Gastroesophageal sphincter (tissue), 4 donors: ENCODE measurements around the gene MEIS3. TPM values are rescaled to one million over a fixed set of nuclear protein-coding genes. Genes with fewer than 3 reads are reported as not detected.

ENCODE experiments used
- ATAC-seq: fragments of 150-250 bp; one replicate; pipeline ENCODE4 v1.9.1; 2016; ENCODE audit warnings: mild to moderate bottlenecking, moderate library complexity
- H3K27ac ChIP-seq, 4 donors: fragments of 200-600 bp; sonication (generic) in 3 of 4; 1 replicate in 3 of 4; 2 replicates in 1 of 4; pipeline ENCODE4 v1.5.1; 2016 to 2019
- H3K27me3 ChIP-seq: fragments of 200-600 bp; sonication (generic); one replicate; pipeline ENCODE4 v1.5.1; 2019
- H3K36me3 ChIP-seq, 2 donors: fragments of 200-600 bp; sonication (generic); one replicate each; pipeline ENCODE4 v1.5.1; 2019; ENCODE audit warnings: control low read depth in 1 of 2
- H3K4me1 ChIP-seq, 3 donors: fragments of 200-600 bp; sonication (generic); 1 replicate in 2 of 3; 2 replicates in 1 of 3; pipeline ENCODE4 v1.5.1; 2016 to 2019; ENCODE audit warnings: control low read depth in 2 of 3
- H3K4me3 ChIP-seq, 2 donors: fragments of 200-600 bp; sonication (generic); one replicate each; pipeline ENCODE4 v1.5.1; 2019; ENCODE audit warnings: mild to moderate bottlenecking in 1 of 2, moderate library complexity in 1 of 2
- H3K9me3 ChIP-seq, 3 donors: fragments of 200-600 bp; sonication (generic); one replicate each; pipeline ENCODE4 v1.5.1; 2017 to 2019; ENCODE audit warnings: control low read depth in 2 of 3
- CTCF ChIP-seq, 4 experiments: fragments of 200-600 bp in 2 of 4; fragments of 450-650 bp in 2 of 4; sonication (generic) in 1 of 4; IDR thresholded peaks; one replicate each; pipeline ENCODE4 v1.5.1; 2017 to 2019; ENCODE audit warnings: antibody characterized with exemption in 4 of 4, mild to moderate bottlenecking in 2 of 4, moderate library complexity in 2 of 4
- EP300 ChIP-seq: sonication (generic); formaldehyde crosslinking; IDR thresholded peaks from one replicate; pipeline ENCODE4 v1.6.1; 2017; ENCODE audit warnings: antibody characterized with exemption, mild to moderate bottlenecking
- POLR2A ChIP-seq, 2 donors: fragments of 450-650 bp; IDR thresholded peaks; one replicate each; pipeline ENCODE4 v1.6.1; 2017; ENCODE audit warnings: antibody characterized with exemption in 2 of 2, mild to moderate bottlenecking in 2 of 2, moderate library complexity in 1 of 2
- POLR2AphosphoS5 ChIP-seq: sonication (generic); formaldehyde crosslinking; IDR thresholded peaks from one replicate; pipeline ENCODE4 v1.6.1; 2017; ENCODE audit warnings: antibody characterized with exemption
- WGBS, 2 donors: methylation state at CpG; one replicate each; pipeline ENCODE4 v1.1.5; 2018; ENCODE audit warnings: low coverage in 1 of 2; 5-methylcytosine and 5-hydroxymethylcytosine counted together
- total RNA-seq, 4 donors: library from RNA; depleted of rRNA; stranded (reverse); fragments of >200 nt; gene quantifications; one replicate each; pipeline ENCODE4 v1.1.0, GENCODE V29; 2016

Gene MEIS3
- total RNA-seq, 4 donors from 2014 or later: 23.5 to 37.2 (median 30.3) TPM

GRCh38 chr19:47377801-47378200 lies 41.5 kb downstream of the MEIS3 start:
- H3K9me3 ChIP-seq: no peaks in the 10 kb centered on the region
- no peak overlapping the region for H3K4me3 ChIP-seq
- no peak for ATAC-seq
- TF ChIP-seq CTCF (IDR thresholded peaks at IDR 0.05): no peak
- TF ChIP-seq POLR2AphosphoS5: no peak
- no peak for TF ChIP-seq POLR2A (IDR thresholded peaks at IDR 0.05)
- no peak for TF ChIP-seq EP300
- H3K4me1 ChIP-seq: no peaks in the 10 kb centered on the region
- H3K36me3 ChIP-seq: peaks cover 0 to 98% of the 10 kb centered on the region in 2 donors
- WGBS, 2 donors: 53% methylated on average over 3 of the region's 12 CpGs; no CpG with 5 or more reads in 1 of the 2 donors
- no peak overlapping the region for H3K27ac ChIP-seq
- H3K27me3 ChIP-seq: no peaks in the 10 kb centered on the region

- Histone ChIP-seq H3K36me3 (peaks cover 0 to 100% of the 10 kb centered on the region in 2 donors), H3K4me1 (no peaks in the 10 kb centered on the region), H3K27ac (no peak overlapping the region), H3K9me3 (no peaks in the 10 kb centered on the region), H3K4me3 (no peak overlapping the region), H3K27me3 (no peaks in the 10 kb centered on the region)
- 65% methylated on average over 4 of the region's 16 CpGs; no CpG with 5 or more reads in 1 of the 2 donors for WGBS, 2 donors
- TF ChIP-seq POLR2A (IDR thresholded peaks at IDR 0.05): no peak
- TF ChIP-seq EP300: no peak
- TF ChIP-seq CTCF (IDR thresholded peaks at IDR 0.05): no peak
- no peak for TF ChIP-seq POLR2AphosphoS5
- no peak for ATAC-seq
Measured at GRCh38 chr19:47377208-47377701, 42.1 kb downstream of the MEIS3 start.

- H3K27ac ChIP-seq: no peak overlapping the region
- WGBS, 2 donors: 87% methylated on average over 5 of the region's 16 CpGs; no CpG with 5 or more reads in 1 of the 2 donors
- ATAC-seq: no peak
Measured at GRCh38 chr19:47376589-47377144, 42.7 kb downstream of the MEIS3 start.

GRCh38 chr19:47375694-47376588 lies 43.4 kb downstream of the MEIS3 start:
- H3K27ac ChIP-seq: no peak overlapping the region
- 87% methylated on average over 3 of the region's 30 CpGs; no CpG with 5 or more reads in 1 of the 2 donors for WGBS, 2 donors
- ATAC-seq: no peak

More at GRCh38 chr19:47376589-47377144, 42.7 kb downstream of the MEIS3 start:
- Histone ChIP-seq H3K27me3 (no peaks in the 10 kb centered on the region), H3K4me1 (no peaks in the 10 kb centered on the region), H3K9me3 (no peaks in the 10 kb centered on the region), H3K36me3 (peaks cover 0 to 100% of the 10 kb centered on the region in 2 donors), H3K4me3 (no peak overlapping the region)
- TF ChIP-seq POLR2AphosphoS5 (no peak), EP300 (no peak), CTCF (IDR thresholded peaks at IDR 0.05) (no peak), POLR2A (IDR thresholded peaks at IDR 0.05) (no peak)

More at GRCh38 chr19:47375694-47376588, 43.4 kb downstream of the MEIS3 start:
- Histone ChIP-seq H3K27me3 (no peaks in the 10 kb centered on the region), H3K36me3 (peaks cover 0 to 100% of the 10 kb centered on the region in 2 donors), H3K4me1 (no peaks in the 10 kb centered on the region), H3K4me3 (no peak overlapping the region), H3K9me3 (no peaks in the 10 kb centered on the region)
- TF ChIP-seq POLR2AphosphoS5: no peak
- no peak for TF ChIP-seq CTCF (IDR thresholded peaks at IDR 0.05)
- TF ChIP-seq POLR2A (IDR thresholded peaks at IDR 0.05): no peak
- no peak for TF ChIP-seq EP300
